ENCODE data around the gene CACNA1I.

Gene CACNA1I

GRCh38 chr22:39629851-39630250 lies 59.3 kb downstream of the CACNA1I start:
- H3K4me3 ChIP-seq (ENCODE audit: low read length), result no peak overlapping the region
- DNase-seq (ENCODE audit: low read depth), result no peak
- TF ChIP-seq, protein P1, sequence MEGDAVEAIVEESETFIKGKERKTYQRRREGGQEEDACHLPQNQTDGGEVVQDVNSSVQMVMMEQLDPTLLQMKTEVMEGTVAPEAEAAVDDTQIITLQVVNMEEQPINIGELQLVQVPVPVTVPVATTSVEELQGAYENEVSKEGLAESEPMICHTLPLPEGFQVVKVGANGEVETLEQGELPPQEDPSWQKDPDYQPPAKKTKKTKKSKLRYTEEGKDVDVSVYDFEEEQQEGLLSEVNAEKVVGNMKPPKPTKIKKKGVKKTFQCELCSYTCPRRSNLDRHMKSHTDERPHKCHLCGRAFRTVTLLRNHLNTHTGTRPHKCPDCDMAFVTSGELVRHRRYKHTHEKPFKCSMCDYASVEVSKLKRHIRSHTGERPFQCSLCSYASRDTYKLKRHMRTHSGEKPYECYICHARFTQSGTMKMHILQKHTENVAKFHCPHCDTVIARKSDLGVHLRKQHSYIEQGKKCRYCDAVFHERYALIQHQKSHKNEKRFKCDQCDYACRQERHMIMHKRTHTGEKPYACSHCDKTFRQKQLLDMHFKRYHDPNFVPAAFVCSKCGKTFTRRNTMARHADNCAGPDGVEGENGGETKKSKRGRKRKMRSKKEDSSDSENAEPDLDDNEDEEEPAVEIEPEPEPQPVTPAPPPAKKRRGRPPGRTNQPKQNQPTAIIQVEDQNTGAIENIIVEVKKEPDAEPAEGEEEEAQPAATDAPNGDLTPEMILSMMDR (conservative IDR thresholded peaks at IDR 0.05; ENCODE audit: low read depth, low read length), result no peak

GRCh38 chr22:39630721-39631120 lies 60.2 kb downstream of the CACNA1I start:
- H3K4me3 ChIP-seq (ENCODE audit: low read length), result no peak overlapping the region
- TF ChIP-seq, protein P1 (conservative IDR thresholded peaks at IDR 0.05; ENCODE audit: low read depth, low read length), result no peak
- no peak for DNase-seq (ENCODE audit: low read depth)

- peak; percentile 8 for DNase-seq (ENCODE audit: low read depth)
These were observed 61.1 kb downstream of the CACNA1I start for GRCh38 chr22:39631381-39632286.

DNA sequence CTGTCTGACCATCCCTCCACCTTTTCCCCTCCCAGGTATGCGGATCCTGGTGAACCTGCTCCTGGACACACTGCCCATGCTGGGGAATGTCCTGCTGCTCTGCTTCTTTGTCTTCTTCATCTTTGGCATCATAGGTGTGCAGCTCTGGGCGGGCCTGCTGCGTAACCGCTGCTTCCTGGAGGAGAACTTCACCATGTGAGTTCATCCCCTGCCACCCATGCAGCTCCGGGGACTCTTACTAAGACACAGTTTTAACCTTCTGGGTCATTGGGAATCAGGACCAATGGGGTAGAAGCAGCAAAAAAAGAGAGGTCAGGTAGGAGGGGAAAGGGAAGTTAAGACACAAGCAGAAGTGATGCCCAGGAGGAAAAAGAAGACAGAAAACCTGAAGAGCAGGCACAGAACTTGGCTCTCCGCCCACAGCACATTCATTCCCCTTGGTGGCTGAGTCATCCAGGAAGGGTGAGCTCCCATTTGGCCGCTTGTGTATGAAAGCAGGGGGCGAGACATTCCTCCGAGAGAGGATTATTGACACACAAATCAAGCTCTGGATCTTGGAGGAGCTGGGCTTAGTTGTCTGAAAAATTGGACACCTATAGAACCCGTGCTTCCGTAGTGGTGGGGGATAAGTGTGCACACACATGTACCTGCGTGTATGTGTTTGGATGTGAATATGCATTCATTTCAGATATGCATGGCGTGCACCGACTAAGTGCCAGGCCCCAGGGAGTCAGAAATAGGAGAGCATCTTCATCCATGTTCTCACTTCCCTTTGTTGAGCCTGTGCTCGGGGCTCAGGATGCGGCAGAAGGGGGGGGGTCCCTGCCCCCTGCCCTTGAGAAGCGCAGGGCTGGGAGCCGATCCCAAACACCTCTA lies 64.2 kb downstream of the CACNA1I start:
- TF ChIP-seq, protein P1 (conservative IDR thresholded peaks at IDR 0.05; ENCODE audit: low read depth, low read length), result no peak

More at GRCh38 chr22:39631381-39632286, 61.1 kb downstream of the CACNA1I start:
- no peak overlapping the region for H3K4me3 ChIP-seq (ENCODE audit: low read length)
- TF ChIP-seq, protein P1 (conservative IDR thresholded peaks at IDR 0.05; ENCODE audit: low read depth, low read length), result no peak

DNA sequence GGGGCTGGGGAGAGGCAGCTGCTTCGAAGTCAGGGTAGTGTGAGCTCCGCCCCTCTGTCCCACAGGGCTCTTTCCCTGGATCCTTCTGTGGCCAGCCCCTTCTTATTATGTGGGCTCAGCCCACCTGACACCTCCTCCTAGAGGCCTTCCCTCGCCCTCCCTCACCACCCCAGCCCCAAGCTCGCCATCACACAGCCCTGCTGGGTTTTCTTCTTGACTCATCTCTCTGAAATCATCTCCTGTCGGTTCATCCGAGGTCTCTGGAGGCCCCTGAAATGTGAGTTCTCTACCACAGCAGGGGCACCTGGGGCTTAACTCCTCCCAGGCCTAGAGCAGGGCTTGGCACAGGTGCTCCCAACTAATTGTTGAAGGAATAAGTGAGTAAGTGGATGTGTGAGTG lies 65.2 kb downstream of the CACNA1I start:
- TF ChIP-seq, protein P1 (conservative IDR thresholded peaks at IDR 0.05; ENCODE audit: low read depth, low read length), result no peak
- DNase-seq (ENCODE audit: low read depth), result no peak
- no peak overlapping the region for H3K4me3 ChIP-seq (ENCODE audit: low read length)

More for the DNA sequence above, 64.2 kb downstream of the CACNA1I start:
- peak; percentile 84 for DNase-seq (ENCODE audit: low read depth)
- H3K4me3 ChIP-seq (ENCODE audit: low read length), result no peak overlapping the region

DNA sequence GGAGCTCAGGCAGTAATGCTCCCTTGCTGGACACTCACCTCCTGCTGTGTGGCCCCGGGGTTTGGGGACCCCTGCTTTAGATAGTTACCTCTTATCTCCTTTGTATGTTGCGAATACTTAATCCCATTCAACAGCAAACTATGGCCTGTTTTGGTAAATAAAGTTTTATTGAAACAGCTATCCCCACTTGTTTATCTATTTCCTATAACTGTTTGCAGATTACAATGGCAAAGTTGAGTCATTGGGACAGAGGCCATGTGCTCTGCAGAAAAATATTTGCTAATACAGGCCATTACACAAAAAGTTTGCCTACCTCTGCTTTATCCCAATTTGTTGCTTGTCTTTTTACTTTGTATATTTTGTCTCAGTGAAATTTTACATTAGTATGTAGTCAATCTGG lies 68.4 kb downstream of the CACNA1I start:
- H3K4me3 ChIP-seq (ENCODE audit: low read length), result no peak overlapping the region
- no peak for DNase-seq (ENCODE audit: low read depth)
- TF ChIP-seq, protein P1 (conservative IDR thresholded peaks at IDR 0.05; ENCODE audit: low read depth, low read length), result no peak

Measured in retinal pigment epithelial cell (primary cell).